GM18499 (cell line): Measurements from ENCODE around the gene CDKN2B.
"Not testable (repeated sequence)": the region's sequence is repeated elsewhere in the genome, so short reads cannot be mapped to it uniquely, and the experiment has no call there.

Source experiments
- ATAC-seq: cut with Tn5 transposase; IDR thresholded peaks from one replicate; pipeline ENCODE4 v1.9.1; 2021; ENCODE audit warnings: moderate number of reproducible peaks; ENCODE audit not compliant: insufficient read depth, unreplicated experiment

The CDKN2B gene, protein sequence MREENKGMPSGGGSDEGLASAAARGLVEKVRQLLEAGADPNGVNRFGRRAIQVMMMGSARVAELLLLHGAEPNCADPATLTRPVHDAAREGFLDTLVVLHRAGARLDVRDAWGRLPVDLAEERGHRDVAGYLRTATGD

DNA sequence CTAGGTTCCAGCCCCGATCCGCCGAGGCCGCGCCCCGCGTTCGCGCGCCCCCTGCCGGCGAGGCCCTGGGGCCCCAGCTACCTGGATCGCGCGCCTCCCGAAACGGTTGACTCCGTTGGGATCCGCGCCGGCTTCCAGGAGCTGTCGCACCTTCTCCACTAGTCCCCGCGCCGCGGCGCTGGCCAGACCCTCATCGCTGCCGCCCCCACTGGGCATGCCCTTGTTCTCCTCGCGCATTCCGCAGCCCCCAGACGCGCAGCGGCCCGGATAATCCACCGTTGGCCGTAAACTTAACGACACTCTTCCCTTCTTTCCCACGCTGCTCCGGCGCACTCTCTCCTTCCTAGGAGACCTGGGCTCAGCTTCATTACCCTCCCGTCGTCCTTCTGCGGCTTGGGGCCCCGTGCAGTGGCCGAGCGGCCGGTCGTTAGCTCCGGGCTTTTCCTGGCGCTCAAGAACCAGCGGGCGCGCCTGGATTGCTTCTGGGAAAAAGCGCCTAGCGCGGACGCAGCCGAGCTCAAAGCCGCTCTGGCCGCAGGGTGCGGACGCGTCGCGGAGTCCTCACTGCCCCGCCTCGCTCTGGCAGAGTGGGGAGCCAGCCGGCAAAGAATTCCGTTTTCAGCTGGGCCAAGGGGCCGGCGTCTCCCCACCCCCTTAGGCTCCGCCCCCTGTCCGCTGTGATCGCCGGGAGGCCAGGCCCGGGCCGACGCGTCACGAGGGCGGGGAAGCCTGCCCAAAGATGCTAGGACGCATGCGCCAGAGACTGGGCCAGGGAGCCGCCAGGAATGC, at the start of gene CDKN2B:
Gene CDKN2B, minus strand, starts transcription at position 589 of the 789 bp plus-strand sequence. Its CDS starts 352 bp downstream, at position 237.
- ATAC-seq: peak; percentile 64

DNA sequence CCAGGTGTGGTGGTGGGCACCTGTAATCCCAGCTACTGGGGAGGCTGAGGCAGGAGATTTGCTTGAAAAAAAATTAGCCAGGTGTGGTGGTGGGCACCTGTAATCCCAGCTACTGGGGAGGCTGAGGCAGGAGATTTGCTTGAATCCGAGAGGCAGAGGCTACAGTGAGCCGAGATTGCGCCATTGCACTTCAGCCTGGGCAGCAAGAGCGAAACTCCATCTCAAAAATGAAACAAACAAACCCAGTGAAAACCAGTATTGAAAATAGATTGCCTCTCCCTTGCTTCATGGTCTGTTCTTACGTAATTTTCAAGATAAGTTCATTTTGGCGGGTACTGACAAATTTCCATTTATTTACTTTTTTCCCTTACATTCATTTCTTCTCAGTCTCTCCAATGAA, 48.9 kb upstream of the CDKN2B start:
- not testable (repeated sequence) for ATAC-seq

DNA sequence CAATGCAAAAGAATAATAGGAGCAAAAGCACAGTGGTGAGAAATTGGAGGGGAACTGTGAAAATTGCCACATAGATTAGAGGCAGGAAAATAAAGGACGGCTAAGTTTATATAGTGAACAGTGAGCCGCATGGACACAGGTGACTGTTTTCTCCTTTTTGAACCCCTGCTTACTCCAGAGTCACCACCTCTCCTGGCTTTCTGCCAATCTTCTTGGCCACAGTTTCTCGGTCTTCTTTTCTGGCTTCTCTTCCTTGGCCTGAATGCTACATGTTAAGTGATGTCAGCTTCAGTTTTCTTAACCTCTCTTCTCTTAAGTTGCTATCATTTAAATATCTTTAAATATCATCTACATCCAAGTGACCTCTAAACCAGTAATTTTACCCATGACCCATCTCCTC, 47.3 kb upstream of the CDKN2B start:
- no peak for ATAC-seq

DNA sequence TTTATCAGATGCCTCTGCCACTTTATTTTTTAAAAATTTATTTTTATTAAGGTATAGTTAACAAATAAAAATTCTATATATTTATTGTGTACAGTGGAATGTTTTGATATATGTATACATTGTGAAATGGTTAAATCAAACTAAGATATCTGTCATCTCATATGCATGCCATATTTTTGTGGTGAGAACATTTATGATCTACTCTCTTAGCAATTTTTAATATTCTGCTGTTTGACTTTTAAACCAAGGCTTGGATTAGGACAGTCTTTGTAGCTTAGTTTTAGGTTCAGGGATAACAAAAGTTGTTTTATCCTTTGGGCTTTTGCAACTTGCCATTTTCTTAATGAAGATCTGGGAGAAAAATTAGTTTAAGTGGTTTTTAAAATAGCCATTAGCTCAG, 46.0 kb upstream of the CDKN2B start:
- no peak for ATAC-seq

DNA sequence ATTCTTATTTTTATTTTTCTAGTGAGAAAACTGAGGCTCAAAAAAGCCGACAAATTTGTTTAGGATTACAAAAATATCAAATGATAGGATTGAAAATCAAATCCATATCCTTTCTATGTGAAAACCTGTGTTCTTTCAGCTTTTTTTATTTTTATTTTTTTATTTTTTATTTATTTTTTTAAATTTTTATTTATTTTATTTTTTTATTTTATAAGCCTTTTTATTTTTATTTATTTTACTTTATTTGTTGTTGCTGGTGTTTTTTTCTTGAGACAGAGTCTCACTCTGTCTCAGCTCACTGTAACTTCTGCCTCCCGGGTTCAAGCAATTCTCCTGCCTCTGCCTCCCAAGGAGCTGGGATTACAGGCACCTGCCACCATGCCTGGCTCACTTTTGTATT, 45.4 kb upstream of the CDKN2B start:
- ATAC-seq: no peak

DNA sequence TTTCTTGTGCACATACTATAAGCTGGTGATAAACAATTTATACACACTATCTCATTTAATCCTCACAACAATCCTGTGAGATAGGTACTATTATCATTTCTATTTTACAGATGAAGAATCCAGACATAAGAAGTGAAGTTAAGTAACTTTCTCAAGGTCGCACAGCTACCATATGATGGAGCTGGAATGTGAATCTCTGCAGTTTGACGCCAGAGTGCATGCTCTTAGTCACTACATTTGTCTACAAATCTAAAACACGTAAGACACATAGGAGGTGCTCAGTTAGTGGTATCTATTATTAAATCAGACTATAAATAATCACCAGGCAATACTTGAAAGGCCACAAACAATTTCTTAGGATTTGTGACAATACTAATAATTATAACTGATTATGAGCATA, 45.0 kb upstream of the CDKN2B start:
- no peak for ATAC-seq

DNA sequence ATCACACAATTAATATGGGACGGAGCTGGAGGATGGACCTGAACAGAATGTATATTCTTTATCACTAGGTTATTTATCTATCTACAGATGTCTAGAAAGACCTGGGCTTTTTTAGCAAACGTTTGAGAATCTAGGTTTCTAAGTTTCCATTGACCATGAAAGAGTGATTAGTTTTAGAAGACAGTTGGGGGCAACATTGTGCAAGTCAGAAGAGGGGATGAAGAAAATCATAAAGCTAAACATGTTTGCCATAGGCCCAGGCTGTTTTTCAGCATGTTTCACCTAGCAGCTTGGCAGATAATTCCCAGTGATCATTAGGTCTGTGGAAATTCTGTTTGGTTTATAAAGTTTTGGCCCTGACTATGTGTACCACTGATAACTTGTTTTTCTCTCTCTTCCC, 44.1 kb upstream of the CDKN2B start:
- no peak for ATAC-seq

DNA sequence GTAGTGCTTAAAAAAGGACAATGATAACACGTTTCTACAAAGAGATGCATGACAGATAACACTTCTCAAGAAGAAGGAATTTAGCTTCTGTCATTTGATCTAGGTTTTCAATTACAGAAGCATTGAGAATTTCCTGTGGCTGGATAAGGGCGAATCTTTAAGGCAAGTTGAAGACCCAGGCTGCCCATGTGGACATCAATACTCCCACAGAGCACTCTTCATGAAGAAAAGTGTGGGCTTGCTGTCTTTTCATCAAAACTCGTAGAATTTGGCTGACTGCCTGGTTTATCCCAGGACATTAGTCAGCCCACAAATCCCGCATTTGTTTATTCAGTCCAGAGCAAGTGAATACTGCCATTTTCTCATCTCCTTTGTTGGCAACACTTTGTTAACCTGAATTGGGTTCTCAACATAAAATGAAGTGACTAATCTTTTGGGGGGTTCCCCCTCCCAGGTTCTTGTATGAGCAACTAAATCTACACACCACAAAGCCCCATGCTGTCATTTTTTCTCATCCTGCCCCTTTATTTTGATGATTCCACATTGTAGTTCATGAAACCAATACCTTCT, 43.4 kb upstream of the CDKN2B start:
- peak; percentile 48 for ATAC-seq

DNA sequence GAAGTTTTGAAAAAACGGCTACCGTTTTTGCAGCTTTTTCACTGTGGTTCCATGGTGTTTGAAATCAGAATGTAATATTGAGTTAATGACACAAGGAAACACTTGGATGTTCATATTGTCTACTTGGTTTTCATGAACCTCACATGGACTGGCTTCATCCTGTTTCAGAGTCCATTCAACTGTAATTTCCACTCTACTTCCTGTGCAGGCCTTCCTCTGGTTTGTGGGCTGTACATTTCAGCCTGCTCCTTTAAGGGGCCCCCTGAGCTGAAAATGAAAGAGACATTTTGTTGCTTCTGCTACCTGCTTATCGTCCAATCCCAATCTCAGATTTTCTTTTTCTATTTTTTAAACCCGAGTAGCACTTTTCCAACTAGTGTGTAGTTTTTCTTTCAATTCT, 41.8 kb upstream of the CDKN2B start:
- no peak for ATAC-seq

DNA sequence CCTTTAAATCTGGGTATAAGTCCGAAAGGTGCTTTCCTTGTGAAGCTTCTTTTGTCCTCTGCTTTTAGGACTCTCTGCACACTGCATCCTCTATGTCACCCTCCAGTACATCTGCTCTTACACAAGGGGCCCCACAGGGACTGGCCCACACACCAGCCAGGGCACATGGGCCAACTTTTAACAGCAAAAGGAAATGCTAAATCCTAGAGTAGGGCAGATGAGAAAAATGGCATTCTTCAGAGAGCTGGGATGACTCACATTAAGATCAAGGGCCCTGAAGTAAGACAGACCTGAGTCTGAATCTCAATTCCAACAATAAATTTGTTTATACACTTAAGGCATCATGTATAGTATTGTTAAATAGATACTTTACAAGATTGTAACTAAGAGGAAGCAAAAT, 40.3 kb upstream of the CDKN2B start:
- no peak for ATAC-seq

DNA sequence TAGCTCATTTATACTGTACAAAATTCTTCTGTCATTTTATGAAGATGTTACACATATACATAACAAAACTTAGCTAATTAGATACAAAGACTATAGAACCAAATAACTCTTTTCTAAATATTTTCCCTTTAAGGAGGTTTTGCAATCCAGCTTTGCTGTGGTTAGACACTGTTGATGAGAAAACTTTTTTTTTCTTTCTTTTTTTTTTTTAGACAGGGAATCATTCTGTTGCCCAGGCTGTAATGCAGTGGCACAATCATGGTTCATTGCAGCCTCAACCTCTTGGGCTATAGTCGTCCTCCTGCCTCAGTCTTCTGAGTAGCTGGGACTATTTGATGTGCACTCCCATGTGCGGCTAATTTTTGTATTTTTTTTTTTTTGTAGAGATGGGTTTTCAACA, 38.5 kb upstream of the CDKN2B start:
- ATAC-seq: no peak

DNA sequence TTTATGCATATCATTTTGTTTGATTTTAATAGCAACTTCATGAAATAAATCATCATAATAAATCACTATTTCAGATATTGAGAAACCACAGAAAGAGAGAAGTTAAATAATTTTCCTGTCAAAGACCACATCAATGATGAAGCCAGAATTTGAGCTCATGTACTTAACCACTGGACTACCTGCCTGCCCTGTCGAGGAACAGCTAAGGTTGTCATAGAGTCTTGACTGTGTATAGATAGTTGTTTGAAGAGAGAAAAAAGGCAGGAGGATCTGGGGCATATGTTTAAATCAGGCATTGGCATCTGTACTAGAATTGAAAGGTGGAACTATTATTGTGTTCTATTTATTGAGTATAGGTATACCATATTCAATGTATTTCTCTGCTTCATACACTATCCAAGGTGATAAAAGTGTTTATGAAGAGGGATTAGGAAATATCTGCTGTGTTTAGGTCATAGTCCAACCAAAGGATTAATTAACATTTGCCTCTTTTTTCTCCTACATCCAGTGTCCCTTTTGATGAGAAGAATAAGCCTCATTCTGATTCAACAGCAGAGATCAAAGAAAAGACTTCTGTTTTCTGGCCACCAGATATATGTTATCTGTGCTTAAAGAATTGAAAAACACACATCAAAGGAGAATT, 37.3 kb upstream of the CDKN2B start:
- no peak for ATAC-seq

DNA sequence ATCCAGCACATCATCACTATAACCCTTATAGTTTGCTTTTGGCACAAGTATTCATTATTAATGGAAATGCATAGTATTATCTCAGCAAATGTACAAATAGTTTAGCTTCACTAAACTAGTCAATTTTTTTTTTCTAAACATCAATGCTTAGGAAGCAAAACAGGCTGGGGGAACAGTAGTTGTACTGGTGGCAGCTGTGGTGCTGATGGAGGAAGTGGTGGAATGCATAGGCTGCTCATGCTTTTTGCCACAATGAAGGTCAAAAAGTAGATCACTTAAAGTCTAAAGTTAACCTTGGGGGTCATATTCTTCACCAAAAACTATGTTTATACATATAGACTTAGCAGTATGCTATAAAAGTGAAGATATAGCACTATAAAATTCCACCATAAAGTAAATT, 36.3 kb upstream of the CDKN2B start:
- ATAC-seq: no peak

DNA sequence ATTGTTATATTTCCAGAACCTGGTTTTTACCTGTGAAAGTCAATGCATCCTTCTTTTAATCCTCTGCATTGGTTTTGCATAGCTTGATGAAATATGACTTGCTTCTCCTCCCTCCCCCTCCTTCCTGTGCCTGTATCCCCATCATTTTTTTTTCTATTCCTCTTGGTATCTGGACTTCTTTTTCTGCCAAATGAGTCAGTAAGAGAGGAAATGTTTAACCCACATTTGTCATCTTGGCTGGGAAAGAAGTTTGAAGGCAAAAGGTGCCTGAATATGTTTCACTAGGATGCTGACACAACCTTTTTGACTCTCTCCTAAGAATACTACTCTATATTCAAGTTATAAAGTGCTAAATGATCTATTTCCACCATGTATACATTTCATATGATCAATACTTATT, 35.5 kb upstream of the CDKN2B start:
- no peak for ATAC-seq

DNA sequence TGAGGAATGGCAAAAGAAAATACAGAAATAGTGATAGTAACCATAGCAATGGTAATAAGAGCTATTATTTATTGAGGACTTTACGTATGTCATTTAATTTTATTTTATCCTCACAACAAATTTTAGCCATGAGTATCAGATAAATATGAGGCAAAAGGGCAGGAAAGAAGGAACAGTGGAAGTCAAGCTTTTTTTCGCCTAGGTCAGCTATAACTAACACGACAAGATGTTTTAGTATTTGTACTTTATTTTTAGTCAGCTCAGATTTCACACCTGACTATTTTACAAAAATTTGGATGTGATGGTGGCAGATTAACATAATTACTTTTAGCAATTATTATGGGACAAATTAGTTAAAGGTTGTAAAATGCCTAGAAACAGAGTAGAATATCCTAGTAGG, 34.8 kb upstream of the CDKN2B start:
- no peak for ATAC-seq

DNA sequence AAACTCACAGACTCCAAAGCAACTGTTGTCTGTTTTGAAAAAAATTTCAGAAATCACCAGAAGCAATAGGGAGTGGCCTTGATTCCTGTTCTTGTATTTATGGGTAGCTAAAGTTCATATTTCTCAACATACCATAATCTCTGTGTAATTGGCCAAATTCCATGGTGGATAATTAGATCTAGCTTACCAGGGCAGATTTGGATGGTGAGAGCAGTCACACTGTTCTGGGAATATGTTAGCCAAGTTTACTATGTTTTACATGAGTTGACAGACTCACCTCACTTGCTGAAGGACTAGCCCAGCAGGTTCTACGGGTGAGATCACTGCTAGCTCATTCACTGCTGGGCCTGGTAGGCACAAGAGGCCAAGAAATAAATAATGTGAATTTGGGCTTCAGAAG, 32.7 kb upstream of the CDKN2B start:
- no peak for ATAC-seq

DNA sequence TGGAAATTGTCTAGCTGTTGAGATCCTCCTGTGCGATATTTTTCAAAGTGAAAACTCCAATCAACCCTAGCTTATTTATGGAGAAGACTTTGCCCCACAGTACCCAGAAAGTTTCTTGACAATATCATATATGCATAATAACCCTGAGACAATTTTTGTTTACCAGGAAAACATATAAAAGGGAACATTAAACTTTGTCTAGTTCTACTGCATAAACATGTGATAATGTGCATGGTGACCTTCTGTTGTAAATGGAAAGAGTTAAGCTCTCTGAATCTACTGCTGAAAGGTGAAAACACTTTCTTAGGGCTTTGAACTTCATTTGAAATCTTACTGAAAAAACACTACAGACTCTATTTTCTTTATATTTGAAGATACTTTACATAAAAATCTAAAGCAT, 32.2 kb upstream of the CDKN2B start:
- ATAC-seq: no peak

DNA sequence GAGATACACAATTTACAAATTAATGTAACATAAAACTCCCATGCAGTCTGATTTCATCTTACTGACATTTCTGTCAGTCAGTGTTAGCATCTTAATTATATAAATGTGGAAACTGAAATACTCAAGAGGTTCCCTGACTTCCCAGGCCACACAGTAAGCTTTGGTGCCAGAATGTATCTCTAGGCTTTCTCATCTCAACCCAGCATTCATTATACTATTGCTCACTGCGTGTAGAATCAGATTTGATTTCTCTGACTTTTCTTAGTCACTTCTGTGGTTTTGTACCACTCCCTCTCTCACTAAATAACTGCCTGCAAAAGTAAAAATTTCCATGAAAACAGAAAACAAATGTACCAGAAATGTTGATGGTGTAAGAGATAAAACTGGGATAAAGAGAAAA, 31.7 kb upstream of the CDKN2B start:
- ATAC-seq: no peak

DNA sequence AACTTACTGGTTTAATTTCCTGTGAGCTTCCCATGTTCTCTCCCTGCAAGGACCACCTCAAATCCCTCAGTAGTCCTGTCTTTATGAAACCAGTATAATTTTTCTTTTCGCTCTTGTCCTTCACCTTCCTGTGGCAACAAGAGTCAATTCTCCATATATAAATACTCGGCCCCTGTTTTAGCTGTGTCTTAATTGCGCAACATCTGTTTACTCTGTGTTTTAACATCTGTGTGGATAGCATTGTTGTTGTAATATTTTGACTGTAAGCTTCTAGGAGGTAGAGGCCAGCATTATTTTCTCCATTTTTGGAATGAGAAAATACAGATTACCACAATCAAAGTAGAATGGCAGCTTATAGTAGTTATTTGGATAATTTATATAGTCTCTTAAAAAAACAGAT, 30.2 kb upstream of the CDKN2B start:
- ATAC-seq: no peak

DNA sequence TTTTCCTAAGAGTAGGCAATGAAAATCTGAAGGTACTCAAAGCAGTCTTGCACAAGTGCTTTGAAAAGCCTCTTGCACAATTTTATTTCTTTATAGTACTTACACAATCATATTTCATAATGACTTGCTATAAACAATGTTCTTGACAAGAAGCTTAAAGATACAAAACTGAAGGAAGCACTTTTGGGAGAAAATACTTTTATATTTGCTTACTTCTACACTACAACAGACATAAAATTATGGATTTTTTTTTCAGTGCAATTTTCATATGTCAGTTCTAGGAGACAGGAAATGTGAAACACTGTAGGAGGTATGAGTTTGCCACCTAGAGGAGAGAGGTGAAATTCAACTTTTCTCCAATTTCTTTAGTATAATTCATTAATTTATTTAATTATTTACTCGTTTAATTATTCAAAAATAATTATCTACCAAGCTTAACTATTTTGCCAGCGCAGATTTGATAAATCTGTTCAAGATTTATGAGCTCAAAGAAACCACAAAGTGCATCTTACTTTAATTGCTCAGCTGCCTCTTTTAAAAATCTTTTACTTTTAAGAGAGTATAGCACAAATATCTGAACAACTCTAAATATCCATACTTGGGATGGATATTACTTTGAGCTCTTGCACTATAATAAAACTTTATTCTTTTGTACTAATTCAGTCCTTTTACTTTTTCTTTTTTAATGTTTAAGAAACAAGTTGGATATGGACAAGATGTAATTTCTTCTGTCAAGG, 29.0 kb upstream of the CDKN2B start:
- ATAC-seq: no peak
